Measurements from ENCODE around the gene KRTAP9-4.
"Not testable (repeated sequence)": the region's sequence is repeated elsewhere in the genome, so short reads cannot be mapped to it uniquely, and the experiment has no call there.

Gene KRTAP9-4

DNA sequence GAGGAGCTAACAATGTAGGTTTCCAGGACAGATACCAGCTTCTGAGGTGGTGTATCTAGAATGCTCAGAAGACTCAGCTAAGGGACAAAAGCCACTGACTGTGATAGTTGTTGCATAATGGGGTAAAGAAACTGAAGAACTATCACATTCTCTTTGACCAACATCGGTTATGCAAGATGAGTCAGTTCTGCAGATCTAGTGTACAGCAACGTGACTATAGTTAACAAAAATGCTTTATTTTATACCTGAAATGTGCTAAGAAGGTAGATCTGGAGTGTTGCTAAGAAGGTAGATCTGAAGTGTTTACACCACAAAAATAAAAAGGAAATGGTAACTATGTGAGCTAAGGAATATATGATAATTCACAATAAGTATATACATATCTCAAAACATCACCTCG lies 18.2 kb downstream of the KRTAP9-4 start:
- no peak for DNase-seq

DNA sequence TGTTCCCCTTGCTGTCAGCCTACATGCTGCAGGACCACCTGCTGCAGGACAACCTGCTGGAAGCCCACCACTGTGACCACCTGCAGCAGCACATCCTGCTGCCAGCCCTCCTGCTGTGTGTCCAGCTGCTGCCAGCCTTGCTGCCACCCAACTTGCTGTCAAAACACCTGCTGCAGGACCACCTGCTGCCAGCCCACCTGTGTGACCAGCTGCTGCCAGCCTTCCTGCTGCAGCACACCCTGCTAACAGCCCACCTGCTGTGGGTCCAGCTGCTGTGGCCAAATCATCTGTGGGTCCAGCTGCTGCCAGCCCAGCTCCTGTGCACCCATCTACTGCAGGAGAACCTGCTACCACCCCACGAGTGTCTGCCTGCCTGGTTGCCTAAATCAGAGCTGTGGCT lies 21.8 kb downstream of the KRTAP9-4 start:
- DNase-seq, result not testable (repeated sequence)

DNA sequence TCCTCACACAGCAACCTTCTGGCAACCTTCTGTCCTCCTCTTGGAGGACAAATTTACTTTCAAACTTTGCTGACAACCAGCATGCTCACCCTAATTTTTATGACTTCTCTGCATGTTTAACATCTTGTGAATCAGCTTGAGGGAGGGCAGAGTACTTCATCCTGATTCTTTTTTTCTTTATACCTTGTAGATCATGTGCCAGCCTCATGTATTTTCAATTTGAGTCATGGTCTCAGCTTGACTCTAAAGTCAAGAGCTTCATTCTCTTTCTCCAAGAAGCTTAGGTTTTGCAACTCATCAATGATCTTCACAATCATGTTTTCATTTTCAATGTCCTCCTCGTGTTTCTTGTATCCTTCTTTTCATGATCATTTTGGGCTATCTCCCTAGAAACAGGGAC lies 22.4 kb downstream of the KRTAP9-4 start:
- no peak for DNase-seq

DNA sequence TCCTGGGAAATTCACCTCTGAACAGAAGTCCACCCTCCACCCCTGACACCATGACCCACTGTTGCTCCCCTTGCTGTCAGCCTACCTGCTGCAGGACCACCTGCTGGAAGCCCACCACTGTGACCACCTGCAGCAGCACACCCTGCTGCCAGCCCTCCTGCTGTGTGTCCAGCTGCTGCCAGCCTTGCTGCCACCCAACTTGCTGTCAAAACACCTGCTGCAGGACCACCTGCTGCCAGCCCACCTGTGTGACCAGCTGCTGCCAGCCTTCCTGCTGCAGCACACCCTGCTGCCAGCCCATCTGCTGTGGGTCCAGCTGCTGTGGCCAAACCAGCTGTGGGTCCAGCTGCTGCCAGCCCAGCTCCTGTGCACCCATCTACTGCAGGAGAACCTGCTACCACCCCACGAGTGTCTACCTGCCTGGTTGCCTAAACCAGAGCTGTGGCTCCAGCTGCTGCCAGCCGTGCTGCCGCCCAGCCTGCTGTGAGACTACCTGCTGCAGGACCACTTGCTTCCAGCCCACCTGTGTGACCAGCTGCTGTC lies 26.2 kb downstream of the KRTAP9-4 start, which contains the start of gene KRTAP9-7:
Gene KRTAP9-7, plus strand, starts transcription at position 51 of the 543 bp plus-strand sequence. Its CDS starts 0 bp downstream, at position 51.
- not testable (repeated sequence) for DNase-seq

DNA sequence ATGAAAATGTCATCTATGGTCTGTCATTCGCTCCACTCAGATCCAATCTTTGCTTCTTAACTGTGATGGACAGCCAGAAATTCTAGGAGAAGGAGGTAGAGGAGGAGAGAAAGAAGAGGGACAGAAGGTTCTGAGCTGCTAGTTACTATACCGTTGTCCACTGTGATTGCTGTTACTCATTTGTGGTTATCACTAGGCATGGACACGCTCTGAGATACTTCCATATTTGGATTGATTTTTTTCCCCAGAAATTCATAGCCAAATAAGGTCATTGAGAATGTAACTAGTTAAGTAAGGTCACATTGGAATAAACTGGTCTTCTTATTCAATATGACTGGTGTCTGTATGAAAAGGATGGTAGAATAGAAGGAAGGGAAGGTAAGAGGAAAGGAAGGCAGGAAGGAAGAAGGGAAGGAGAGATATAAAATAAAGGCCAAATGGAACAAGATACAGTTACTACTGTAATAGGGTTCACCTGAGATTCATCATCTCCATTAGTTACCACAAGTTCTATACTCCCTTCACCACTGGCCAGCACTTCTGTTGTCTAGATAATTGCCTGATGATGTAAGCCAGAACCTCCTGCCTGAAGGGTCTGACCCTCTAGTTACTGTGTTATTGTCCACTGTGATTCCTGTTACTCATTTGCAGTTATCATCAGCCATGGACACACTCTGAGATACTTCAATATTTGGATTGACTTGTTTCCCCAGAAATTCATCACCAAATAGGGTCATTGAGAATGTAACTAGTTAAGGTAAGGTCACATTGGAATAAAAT lies 28.9 kb downstream of the KRTAP9-4 start:
- DNase-seq, result no peak

DNA sequence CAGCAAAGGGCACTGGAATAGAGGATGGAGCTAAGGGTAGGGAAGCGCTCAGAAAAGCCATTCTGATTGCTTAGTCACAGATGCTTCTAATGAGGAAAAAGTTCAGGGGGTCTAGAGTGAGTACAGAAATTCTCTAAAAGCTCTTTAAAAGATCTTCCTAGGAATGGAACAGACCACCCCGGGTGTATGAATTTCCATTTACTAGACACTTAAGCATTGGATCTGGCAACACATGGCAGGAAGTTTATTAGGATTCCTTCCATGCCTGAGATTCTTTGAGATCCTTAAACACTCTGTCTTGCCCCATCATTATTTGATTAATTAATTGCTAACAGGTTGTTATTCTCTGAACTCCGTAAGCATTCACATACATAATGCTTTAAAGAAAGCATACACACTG lies 34.6 kb downstream of the KRTAP9-4 start:
- DNase-seq, result no peak

DNA sequence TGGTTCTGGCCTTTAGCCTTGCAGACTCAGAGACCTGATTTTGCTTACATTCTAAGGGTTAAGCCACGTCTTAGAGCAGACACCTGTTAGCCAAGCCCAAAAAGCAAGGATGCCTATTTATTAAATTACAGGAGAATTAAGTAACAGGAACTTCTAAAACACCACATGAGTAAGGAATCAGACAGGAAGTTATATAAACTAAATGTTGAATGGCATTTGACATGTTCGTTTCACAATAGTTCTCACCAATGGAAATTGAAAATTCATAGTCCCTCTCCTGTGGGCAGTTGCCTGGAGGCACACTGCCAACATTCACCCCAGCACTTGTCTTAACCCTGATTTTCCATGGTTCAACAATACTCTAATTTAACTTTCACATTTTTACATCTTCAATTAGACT lies 35.1 kb downstream of the KRTAP9-4 start:
- DNase-seq, result no peak

DNA sequence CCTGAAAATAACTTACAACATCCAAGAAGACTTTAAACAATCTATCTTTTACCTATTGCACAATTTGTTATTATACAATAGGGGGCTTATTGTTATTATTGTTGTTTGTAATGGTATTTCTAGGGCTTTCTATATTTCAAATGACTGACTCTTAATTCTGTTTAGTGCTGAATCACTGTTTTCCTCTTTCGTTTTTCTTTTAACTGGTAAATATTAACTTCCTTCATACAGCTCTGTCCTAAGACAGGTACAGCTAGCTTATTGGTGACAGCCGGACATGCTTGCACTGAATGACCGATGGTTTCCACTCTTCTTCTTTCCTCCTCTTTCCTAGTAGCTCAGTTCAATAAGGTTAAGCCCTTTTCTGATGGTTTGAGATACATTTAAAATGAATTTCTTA lies 37.6 kb downstream of the KRTAP9-4 start:
- DNase-seq, result no peak

DNA sequence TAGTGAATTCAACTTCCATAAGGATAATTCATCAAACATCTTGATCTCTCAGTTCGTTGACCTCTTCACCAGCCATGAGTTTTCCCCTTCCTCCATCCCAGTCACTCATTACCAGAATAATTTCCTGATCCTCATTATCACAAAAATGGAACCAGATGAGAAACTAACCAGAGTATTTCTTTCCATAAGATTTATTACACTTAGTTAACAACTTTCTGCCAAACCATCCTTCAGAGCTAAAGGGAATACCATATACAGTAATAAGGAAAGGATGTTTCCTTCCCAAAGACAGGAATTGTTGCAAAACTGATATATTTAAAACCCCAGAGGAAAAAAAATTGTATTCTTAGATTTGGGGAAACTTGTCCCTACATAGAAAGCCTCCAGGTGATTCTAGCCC lies 44.5 kb downstream of the KRTAP9-4 start:
- no peak for DNase-seq

DNA sequence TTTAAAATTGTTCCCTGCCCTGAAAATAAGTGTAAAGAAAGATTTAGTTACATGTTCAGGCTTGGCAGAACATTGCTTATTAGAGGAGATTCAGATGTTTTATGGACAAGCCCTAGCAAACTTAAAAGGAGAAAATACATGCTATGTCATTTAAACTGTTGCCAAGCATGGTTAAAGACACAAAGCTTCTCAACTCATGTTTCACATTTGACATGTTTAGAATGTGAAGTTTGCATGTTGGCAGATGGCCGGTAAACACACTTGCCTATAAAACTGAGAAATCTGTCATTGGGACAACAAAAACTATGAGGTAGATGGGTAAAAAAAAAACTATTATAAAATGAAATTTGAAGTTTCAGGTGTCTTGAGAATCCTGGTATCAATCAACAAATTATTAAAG lies 47.4 kb downstream of the KRTAP9-4 start:
- DNase-seq, result no peak

DNA sequence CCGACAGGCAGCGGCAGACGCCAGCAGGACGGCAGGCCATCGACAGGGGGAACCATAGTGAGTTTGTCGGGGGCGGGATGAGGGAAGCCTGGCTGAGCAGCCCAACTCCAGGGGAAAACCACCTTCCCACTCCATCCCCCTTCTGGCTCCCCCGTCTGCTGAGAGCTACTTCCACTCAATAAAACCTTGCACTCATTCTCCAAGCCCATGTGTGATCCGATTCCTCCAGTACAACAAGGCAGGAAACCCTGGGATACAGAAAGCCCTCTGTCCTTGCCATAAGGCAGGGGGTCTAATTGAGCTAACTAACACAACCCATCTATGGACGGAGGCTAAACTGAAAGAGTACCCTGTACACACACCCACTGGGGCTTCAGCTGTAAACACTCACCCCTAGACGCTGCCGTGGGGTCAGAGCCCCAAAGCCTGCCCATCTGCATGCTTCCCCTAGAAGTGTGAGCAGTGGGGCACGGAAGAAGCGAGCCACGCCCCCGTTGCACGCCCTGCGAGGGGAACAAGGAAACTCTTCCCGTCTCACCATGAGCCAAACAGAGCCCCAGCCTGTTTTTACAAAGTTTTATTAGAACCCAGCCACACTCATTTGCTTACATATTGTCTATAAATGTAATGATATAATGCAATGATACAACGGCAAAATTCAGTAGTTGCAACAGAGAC lies 49.1 kb downstream of the KRTAP9-4 start:
- DNase-seq, result no peak
